H9 (cell line): ENCODE measurements around the gene ZBP1. TPM values are rescaled to one million over a fixed set of nuclear protein-coding genes. Genes with fewer than 3 reads are reported as not detected.

ENCODE experiments used
- DNase-seq: peaks from one replicate; pipeline ENCODE4 v3.0.0-alpha.2; 2017
- H2AFZ ChIP-seq: one replicate; pipeline ENCODE4 v1.6.1; 2013; ENCODE audit warnings: mild to moderate bottlenecking, low read length, control low read depth, moderate library complexity
- H2AK5ac ChIP-seq: 2 replicates; pipeline ENCODE4 v1.6.1; 2013; ENCODE audit warnings: low read length, control low read depth, mixed read lengths; ENCODE audit not compliant: insufficient read length
- H2BK120ac ChIP-seq: one replicate; pipeline ENCODE4 v1.6.1; 2013; ENCODE audit warnings: low read depth, mild to moderate bottlenecking, low read length, control low read depth, inconsistent platforms; ENCODE audit not compliant: poor library complexity, severe bottlenecking
- H2BK12ac ChIP-seq: 2 replicates; pipeline ENCODE4 v1.6.1; 2013; ENCODE audit warnings: low read length, control low read depth, mixed read lengths, low read depth; ENCODE audit not compliant: insufficient read length
- H2BK15ac ChIP-seq: 2 replicates; pipeline ENCODE4 v1.6.1; 2013; ENCODE audit warnings: low read depth, low read length, control low read depth
- H2BK20ac ChIP-seq: one replicate; pipeline ENCODE4 v1.6.1; 2013; ENCODE audit warnings: low read depth, mild to moderate bottlenecking, low read length, control low read depth, inconsistent platforms; ENCODE audit not compliant: poor library complexity, severe bottlenecking
- H2BK5ac ChIP-seq: 2 replicates; pipeline ENCODE4 v1.6.1; 2013; ENCODE audit warnings: low read length, control low read depth, mixed read lengths; ENCODE audit not compliant: insufficient read length
- H3K14ac ChIP-seq: 2 replicates; pipeline ENCODE4 v1.6.1; 2013; ENCODE audit warnings: low read length, control low read depth; ENCODE audit not compliant: insufficient read depth
- H3K18ac ChIP-seq: 2 replicates; pipeline ENCODE4 v1.6.1; 2013; ENCODE audit warnings: low read depth, mild to moderate bottlenecking, mixed read lengths, low read length, control low read depth; ENCODE audit not compliant: insufficient read length
- H3K23ac ChIP-seq: 2 replicates; pipeline ENCODE4 v1.6.1; 2013; ENCODE audit warnings: low read length, control low read depth, mixed read lengths, low read depth; ENCODE audit not compliant: insufficient read length
- H3K23me2 ChIP-seq: 2 replicates; pipeline ENCODE4 v1.6.1; 2013; ENCODE audit warnings: low read depth, mild to moderate bottlenecking, mixed read lengths, low read length, control low read depth; ENCODE audit not compliant: insufficient read length, poor library complexity, severe bottlenecking
- H3K27ac ChIP-seq: 2 replicates; pipeline ENCODE4 v1.5.1; 2013; ENCODE audit warnings: low read length, control low read depth, mixed read lengths, low read depth; ENCODE audit not compliant: insufficient read length
- H3K27me3 ChIP-seq: 2 replicates; pipeline ENCODE4 v1.6.1; 2013; ENCODE audit warnings: low read length, control low read depth, inconsistent platforms; ENCODE audit not compliant: insufficient read depth
- H3K4ac ChIP-seq: 2 replicates; pipeline ENCODE4 v1.6.1; 2013; ENCODE audit warnings: low read depth, mild to moderate bottlenecking, control low read depth, inconsistent platforms, low read length, moderate library complexity
- H3K4me1 ChIP-seq: 2 replicates; pipeline ENCODE4 v1.6.1; 2013; ENCODE audit warnings: low read length, control low read depth, inconsistent platforms; ENCODE audit not compliant: insufficient read depth
- H3K4me2 ChIP-seq: 2 replicates; pipeline ENCODE4 v1.6.1; 2013; ENCODE audit warnings: low read length, control low read depth, mixed read lengths; ENCODE audit not compliant: insufficient read length, insufficient read depth
- H3K56ac ChIP-seq: 2 replicates; pipeline ENCODE4 v1.6.1; 2013; ENCODE audit warnings: low read depth, mild to moderate bottlenecking, mixed read lengths, low read length, control low read depth; ENCODE audit not compliant: insufficient read length
- H3K79me1 ChIP-seq: 2 replicates; pipeline ENCODE4 v1.6.1; 2013; ENCODE audit warnings: low read depth, mild to moderate bottlenecking, moderate library complexity, low read length, control low read depth, inconsistent platforms; ENCODE audit not compliant: insufficient read depth, poor library complexity, severe bottlenecking
- H3K79me2 ChIP-seq: 2 replicates; pipeline ENCODE4 v1.6.1; 2013; ENCODE audit warnings: low read length, control low read depth, inconsistent platforms; ENCODE audit not compliant: insufficient read depth
- H3K9ac ChIP-seq: 2 replicates; pipeline ENCODE4 v1.6.1; 2013; ENCODE audit warnings: low read length, control low read depth, mixed read lengths; ENCODE audit not compliant: insufficient read length; ENCODE audit errors: extremely low read depth
- H3K9me3 ChIP-seq: one replicate; pipeline ENCODE4 v1.6.1; 2013; ENCODE audit warnings: low read depth, low read length, inconsistent platforms; ENCODE audit not compliant: control insufficient read depth
- H3T11ph ChIP-seq: one replicate; pipeline ENCODE4 v1.6.1; 2013; ENCODE audit warnings: mild to moderate bottlenecking, low read length, control low read depth, inconsistent platforms
- H4K20me1 ChIP-seq: one replicate; pipeline ENCODE4 v1.6.1; 2013; ENCODE audit not compliant: control insufficient read depth, insufficient read length, insufficient read depth
- H4K5ac ChIP-seq: 2 replicates; pipeline ENCODE4 v1.6.1; 2013; ENCODE audit warnings: low read depth, mild to moderate bottlenecking, mixed read lengths, low read length, control low read depth; ENCODE audit not compliant: insufficient read length
- H4K8ac ChIP-seq: replicated peaks from 2 replicates; pipeline ENCODE4 v1.6.1; 2013; ENCODE audit warnings: low read length, control low read depth, mixed read lengths, low read depth; ENCODE audit not compliant: insufficient read length
- H4K91ac ChIP-seq: 2 replicates; pipeline ENCODE4 v1.6.1; 2013; ENCODE audit warnings: low read depth, mild to moderate bottlenecking, moderate library complexity, mixed read lengths, low read length, control low read depth; ENCODE audit not compliant: insufficient read length
- H3K27ac Mint-ChIP-seq, 3 experiments: 2 replicates in 2 of 3; 3 replicates in 1 of 3; pipeline ENCODE4 v1.8.0; 2020 to 2021; ENCODE audit warnings: mixed read lengths in 3 of 3, mild to moderate bottlenecking in 1 of 3, moderate library complexity in 1 of 3
- H3K27me3 Mint-ChIP-seq: 2 replicates; pipeline ENCODE4 v1.8.0; 2021; ENCODE audit warnings: low read depth, mild to moderate bottlenecking, moderate library complexity, mixed read lengths
- H3K36me3 Mint-ChIP-seq, 3 experiments: 2 replicates in 2 of 3; 3 replicates in 1 of 3; pipeline ENCODE4 v1.8.0; 2020 to 2021; ENCODE audit warnings: low read depth in 3 of 3, mixed read lengths in 3 of 3; ENCODE audit not compliant: insufficient read depth in 1 of 3
- H3K4me1 Mint-ChIP-seq, 2 experiments: 2 replicates each; pipeline ENCODE4 v1.8.0; 2020; ENCODE audit warnings: mixed read lengths in 2 of 2
- H3K4me3 Mint-ChIP-seq, 2 experiments: 2 replicates in 1 of 2; 3 replicates in 1 of 2; pipeline ENCODE4 v1.8.0; 2020 to 2021; ENCODE audit warnings: mild to moderate bottlenecking in 2 of 2, mixed read lengths in 2 of 2, moderate library complexity in 1 of 2
- H3K9me3 Mint-ChIP-seq, 2 experiments: 2 replicates in 1 of 2; 3 replicates in 1 of 2; pipeline ENCODE4 v1.8.0; 2020; ENCODE audit warnings: mild to moderate bottlenecking in 2 of 2, mixed read lengths in 2 of 2, moderate library complexity in 1 of 2
- CTCF ChIP-seq: fragments of 200-600 bp; sonication (generic); conservative IDR thresholded peaks from 3 replicates; pipeline ENCODE4 v1.8.0; 2021; ENCODE audit warnings: antibody characterized with exemption, mild to moderate bottlenecking
- WGBS: extraction: QIAGEN DNeasy Blood & Tissue Kit; methylation state at CpG from one replicate; pipeline ENCODE4 v1.1.7; 2013; ENCODE audit warnings: missing lambda C conversion rate, low lambda C conversion rate, mixed read lengths; ENCODE audit not compliant: insufficient read length; ENCODE audit errors: extremely low coverage; 5-methylcytosine and 5-hydroxymethylcytosine counted together
- total RNA-seq: library from RNA; stranded (reverse); gene quantifications from 2 replicates; pipeline ENCODE4 v1.2.1, GENCODE V29; 2021

ZBP1 gene
- total RNA-seq, 1 experiment from 2014 or later = not detected

DNA sequence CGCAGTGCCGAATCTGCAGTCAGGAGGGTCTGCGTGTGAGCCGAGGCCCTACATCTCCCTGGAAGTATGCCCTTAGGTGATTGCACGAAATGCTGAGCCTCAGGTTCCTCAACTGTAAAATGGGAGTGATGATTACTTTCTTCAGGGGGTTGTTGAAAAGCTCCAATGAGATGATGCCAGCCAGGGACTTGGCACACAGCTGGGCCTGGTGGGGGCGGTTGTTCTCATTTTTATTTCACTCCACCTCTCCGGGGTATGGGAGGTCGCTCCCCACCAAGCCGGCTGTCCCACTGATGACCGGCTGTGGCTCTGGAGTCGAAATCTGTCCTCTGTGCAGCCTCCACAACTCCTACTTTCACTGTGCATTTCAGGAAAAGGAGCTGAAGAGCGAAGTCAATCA lies 51.3 kb downstream of the ZBP1 start:
- no peaks in the 10 kb centered on the region for H3K79me1 ChIP-seq
- H3K79me2 ChIP-seq = no peaks in the 10 kb centered on the region
- H3K18ac ChIP-seq = no peak overlapping the region
- H4K91ac ChIP-seq = no peak overlapping the region
- no peak overlapping the region for H3K23ac ChIP-seq
- H3K9ac ChIP-seq = no peak overlapping the region
- no peaks in the 10 kb centered on the region for H4K20me1 ChIP-seq
- no peaks in the 10 kb centered on the region for H3K23me2 ChIP-seq
- Mint-ChIP-seq H3K4me1 (peaks cover 11 to 13% of the 10 kb centered on the region in 2 experiments), H3K27ac (no peak overlapping the region), H3K9me3 (no peaks in the 10 kb centered on the region), H3K27me3 (peaks cover 21% of the 10 kb centered on the region), H3K4me3 (no peak overlapping the region), H3K36me3 (no peaks in the 10 kb centered on the region; a peak in 1 of 7 replicates)
- H3K4me1 ChIP-seq = no peaks in the 10 kb centered on the region; the same call in 1 of the 2 replicates
- H3K9me3 ChIP-seq = no peaks in the 10 kb centered on the region
- no peak overlapping the region for H3K14ac ChIP-seq
- H2AFZ ChIP-seq = no peak overlapping the region
- H2BK12ac ChIP-seq = no peak overlapping the region
- no peak for TF ChIP-seq CTCF
- H2BK120ac ChIP-seq = no peak overlapping the region
- no peak overlapping the region for H2BK20ac ChIP-seq
- no peaks in the 10 kb centered on the region for H3K27me3 ChIP-seq
- H2BK15ac ChIP-seq = no peak overlapping the region
- H4K8ac ChIP-seq = no peak overlapping the region
- H3T11ph ChIP-seq = no peak overlapping the region
- H3K27ac ChIP-seq = no peak overlapping the region
- WGBS = no CpG with 5 or more reads among the region's 12 CpGs
- H3K4ac ChIP-seq = no peak overlapping the region
- H2BK5ac ChIP-seq = no peak overlapping the region
- no peak overlapping the region for H3K4me2 ChIP-seq
- H2AK5ac ChIP-seq = no peak overlapping the region
- no peak for DNase-seq
- no peak overlapping the region for H4K5ac ChIP-seq
- H3K56ac ChIP-seq = no peak overlapping the region
